ENCODE results near the gene HORMAD2. TPM values are rescaled to one million over a fixed set of nuclear protein-coding genes. Genes with fewer than 3 reads are reported as not detected.

HORMAD2 gene
- total RNA-seq, 1 donor from 2014 or later, result not detected

GRCh38 chr22:30159561-30160353, 79.5 kb downstream of the HORMAD2 start:
- H3K4me2 ChIP-seq (ENCODE audit: low read length), result peak overlapping the region; percentile 16
- H3K9me3 ChIP-seq (ENCODE audit: insufficient read depth, low read depth, low read length), result no peaks in the 10 kb centered on the region
- Mint-ChIP-seq H3K4me3 (ENCODE audit: unreplicated experiment) (no peak overlapping the region), H3K27me3 (ENCODE audit: low read depth, unreplicated experiment) (no peaks in the 10 kb centered on the region), H3K9me3 (ENCODE audit: unreplicated experiment) (no peaks in the 10 kb centered on the region), H3K36me3 (ENCODE audit: low read depth, unreplicated experiment) (no peaks in the 10 kb centered on the region), H3K4me1 (ENCODE audit: low read depth, unreplicated experiment) (peaks cover 26% of the 10 kb centered on the region), H3K27ac (ENCODE audit: unreplicated experiment) (peak overlapping the region; percentile 93)
- no peaks in the 10 kb centered on the region for H3K4me1 ChIP-seq (ENCODE audit: insufficient read depth, low read length)
- H3K36me3 ChIP-seq (ENCODE audit: insufficient read depth, low read length), result no peaks in the 10 kb centered on the region
- FAIRE-seq (no peak), DNase-seq (ENCODE audit: low read depth) (peak; percentile 75)
- H4K20me1 ChIP-seq (ENCODE audit: insufficient read depth, low read length), result no peaks in the 10 kb centered on the region
- no peak for TF ChIP-seq EZH2 (IDR thresholded peaks at IDR 0.05; ENCODE audit: insufficient read depth, low read length)
- no peak for TF ChIP-seq CTCF (IDR thresholded peaks at IDR 0.05; ENCODE audit: insufficient read depth, low read depth, low read length)
- H2AFZ ChIP-seq (ENCODE audit: low read depth, low read length), result peak overlapping the region; percentile 64
- H3K4me3 ChIP-seq (ENCODE audit: insufficient read depth, low read depth, low read length), result no peak overlapping the region
- peak overlapping the region; percentile 6 for H3K27ac ChIP-seq (ENCODE audit: low read depth, low read length)
- peak overlapping the region; percentile 4 for H3K9ac ChIP-seq (ENCODE audit: low read length)
- H3K79me2 ChIP-seq (ENCODE audit: insufficient read depth, low read length), result no peaks in the 10 kb centered on the region
- no peaks in the 10 kb centered on the region for H3K27me3 ChIP-seq (ENCODE audit: insufficient read depth, low read length)

- Mint-ChIP-seq H3K4me1 (ENCODE audit: low read depth, unreplicated experiment) (peaks cover 26% of the 10 kb centered on the region), H3K4me3 (ENCODE audit: unreplicated experiment) (no peak overlapping the region), H3K27ac (ENCODE audit: unreplicated experiment) (no peak overlapping the region), H3K27me3 (ENCODE audit: low read depth, unreplicated experiment) (no peaks in the 10 kb centered on the region), H3K9me3 (ENCODE audit: unreplicated experiment) (no peaks in the 10 kb centered on the region), H3K36me3 (ENCODE audit: low read depth, unreplicated experiment) (no peaks in the 10 kb centered on the region)
- H3K9me3 ChIP-seq (ENCODE audit: insufficient read depth, low read depth, low read length), result no peaks in the 10 kb centered on the region
- no peak overlapping the region for H3K27ac ChIP-seq (ENCODE audit: low read depth, low read length)
- no peaks in the 10 kb centered on the region for H3K27me3 ChIP-seq (ENCODE audit: insufficient read depth, low read length)
- H3K4me3 ChIP-seq (ENCODE audit: insufficient read depth, low read depth, low read length), result no peak overlapping the region
- no peak overlapping the region for H3K4me2 ChIP-seq (ENCODE audit: low read length)
- TF ChIP-seq EZH2 (IDR thresholded peaks at IDR 0.05; ENCODE audit: insufficient read depth, low read length), result no peak
- TF ChIP-seq CTCF (IDR thresholded peaks at IDR 0.05; ENCODE audit: insufficient read depth, low read depth, low read length), result no peak
- no peaks in the 10 kb centered on the region for H3K4me1 ChIP-seq (ENCODE audit: insufficient read depth, low read length)
- no peaks in the 10 kb centered on the region for H3K79me2 ChIP-seq (ENCODE audit: insufficient read depth, low read length)
- no peak for FAIRE-seq
- no peaks in the 10 kb centered on the region for H4K20me1 ChIP-seq (ENCODE audit: insufficient read depth, low read length)
- no peak for DNase-seq (ENCODE audit: low read depth)
- no peaks in the 10 kb centered on the region for H3K36me3 ChIP-seq (ENCODE audit: insufficient read depth, low read length)
- H2AFZ ChIP-seq (ENCODE audit: low read depth, low read length), result no peak overlapping the region
- H3K9ac ChIP-seq (ENCODE audit: low read length), result no peak overlapping the region
Observed at GRCh38 chr22:30161051-30161469, 80.8 kb downstream of the HORMAD2 start.

- H3K4me2 ChIP-seq (ENCODE audit: low read length), result no peak overlapping the region
- no peaks in the 10 kb centered on the region for H3K36me3 Mint-ChIP-seq (ENCODE audit: low read depth, unreplicated experiment)
- no peak overlapping the region for H3K27ac ChIP-seq (ENCODE audit: low read depth, low read length)
- H3K36me3 ChIP-seq (ENCODE audit: insufficient read depth, low read length), result no peaks in the 10 kb centered on the region
- peaks cover 10% of the 10 kb centered on the region for H3K4me1 Mint-ChIP-seq (ENCODE audit: low read depth, unreplicated experiment)
- DNase-seq (ENCODE audit: low read depth), result no peak
- H3K9me3 Mint-ChIP-seq (ENCODE audit: unreplicated experiment), result no peaks in the 10 kb centered on the region
- H3K4me1 ChIP-seq (ENCODE audit: insufficient read depth, low read length), result no peaks in the 10 kb centered on the region
- TF ChIP-seq CTCF (IDR thresholded peaks at IDR 0.05; ENCODE audit: insufficient read depth, low read depth, low read length) (no peak), EZH2 (IDR thresholded peaks at IDR 0.05; ENCODE audit: insufficient read depth, low read length) (no peak)
- H3K9me3 ChIP-seq (ENCODE audit: insufficient read depth, low read depth, low read length), result no peaks in the 10 kb centered on the region
- FAIRE-seq, result peak; percentile 29
- no peaks in the 10 kb centered on the region for H3K79me2 ChIP-seq (ENCODE audit: insufficient read depth, low read length)
- H4K20me1 ChIP-seq (ENCODE audit: insufficient read depth, low read length), result no peaks in the 10 kb centered on the region
- H3K9ac ChIP-seq (ENCODE audit: low read length), result no peak overlapping the region
- H3K27me3 ChIP-seq (ENCODE audit: insufficient read depth, low read length), result no peaks in the 10 kb centered on the region
- no peak overlapping the region for H3K4me3 ChIP-seq (ENCODE audit: insufficient read depth, low read depth, low read length)
- no peaks in the 10 kb centered on the region for H3K27me3 Mint-ChIP-seq (ENCODE audit: low read depth, unreplicated experiment)
- H3K4me3 Mint-ChIP-seq (ENCODE audit: unreplicated experiment), result no peak overlapping the region
- no peak overlapping the region for H2AFZ ChIP-seq (ENCODE audit: low read depth, low read length)
- peak overlapping the region; percentile 60 for H3K27ac Mint-ChIP-seq (ENCODE audit: unreplicated experiment)
Observed at GRCh38 chr22:30167296-30167695, 87.0 kb downstream of the HORMAD2 start.
